ENCODE results near the gene RASGRP2. TPM values are rescaled to one million over a fixed set of nuclear protein-coding genes. Genes with fewer than 3 reads are reported as not detected.
A peak's percentile ranks its signal among the peaks of the same experiment; 100 is the strongest.

RASGRP2 gene
- total RNA-seq, 1 experiment from 2014 or later = not detected

DNA sequence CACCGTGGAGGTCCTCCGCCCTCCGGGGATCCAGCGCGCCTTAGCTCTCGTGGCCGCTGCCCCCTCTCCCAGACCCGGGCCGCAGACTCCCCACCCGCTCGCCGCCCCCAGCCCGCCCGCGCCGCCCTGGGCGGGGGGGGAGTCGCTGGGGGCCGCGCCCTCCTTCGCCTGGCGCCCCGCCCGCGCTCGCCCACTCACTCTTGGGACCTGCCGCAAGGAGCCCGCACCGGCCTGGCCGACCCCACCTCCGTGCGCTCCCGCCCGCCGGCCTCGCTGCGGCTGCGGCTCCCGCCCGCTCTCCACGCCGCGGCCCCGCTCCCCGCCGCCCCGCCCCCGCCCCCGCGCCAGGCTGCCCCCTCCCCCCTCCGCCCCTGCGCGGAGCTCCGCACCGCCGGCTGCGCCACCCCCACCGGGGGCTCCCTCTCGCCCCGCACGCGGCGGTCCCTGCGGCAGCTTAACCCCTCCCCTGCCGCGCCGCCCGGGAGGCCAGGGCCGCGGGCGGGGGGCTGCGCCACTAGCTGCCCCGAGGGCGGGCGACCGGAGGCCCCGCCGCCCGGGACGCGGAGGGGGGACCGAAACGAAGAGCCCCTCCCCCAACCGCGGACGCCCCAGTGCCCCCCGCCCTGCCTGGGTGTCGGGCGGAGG is 724 bp upstream of the RASGRP2 start:
- intact Hi-C loops (cut with micrococcal nuclease) = no loop called here
- no peaks in the 10 kb centered on the region for H3K36me3 Mint-ChIP-seq (ENCODE audit: insufficient read depth, unreplicated experiment)

DNA sequence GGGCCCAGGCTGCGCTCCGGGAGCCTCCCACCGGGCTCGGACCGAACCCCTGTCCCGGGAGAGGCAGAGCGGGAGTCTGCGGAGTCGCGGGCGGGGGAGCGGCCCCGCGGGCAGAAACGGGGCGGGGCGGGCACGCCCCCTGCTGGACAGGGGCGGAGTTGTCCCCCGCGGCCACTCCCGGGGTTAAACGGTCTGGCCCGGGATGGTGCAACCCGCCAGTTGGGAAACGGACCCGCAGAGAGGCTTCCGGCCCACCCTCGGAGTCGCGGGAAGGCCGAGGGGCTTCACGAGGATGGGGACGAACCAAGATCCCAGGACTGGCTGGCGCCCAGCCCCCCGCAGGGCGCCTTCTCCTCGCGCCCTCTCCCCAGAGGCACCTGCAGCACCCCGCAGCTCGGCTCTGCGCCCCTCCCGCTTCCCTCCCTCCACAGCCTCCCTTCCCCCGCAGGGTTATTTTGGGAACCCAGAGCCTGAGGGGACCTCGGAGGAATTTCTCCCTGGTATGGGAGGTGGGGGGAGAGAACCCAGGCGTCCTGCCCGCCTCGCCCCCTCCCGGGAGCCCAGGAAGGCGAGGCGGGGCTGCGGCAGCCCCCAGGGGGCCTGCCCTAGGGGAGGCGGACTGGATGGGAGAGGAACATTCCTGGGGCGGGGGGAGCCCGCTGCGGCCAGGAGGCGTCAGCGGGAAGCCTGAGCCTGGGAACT is 902 bp downstream of the RASGRP2 start:
- peaks cover 55% of the 10 kb centered on the region for H3K27me3 Mint-ChIP-seq (ENCODE audit: insufficient read depth, unreplicated experiment)
- POLR2A ChIA-PET = interaction anchor here (1.2 kb wide), 1 partner anchor 9 kb away, joined by 3 read pairs; no protein-coding TSS in a partner anchor
- no TSS peak for BruUV-seq (replicated peaks)
- H3K4me1 Mint-ChIP-seq (ENCODE audit: insufficient read depth, unreplicated experiment) = peaks cover 8% of the 10 kb centered on the region
- peak overlapping the region; percentile 14 for H3K4me3 Mint-ChIP-seq (ENCODE audit: unreplicated experiment)
- H3K9me3 Mint-ChIP-seq (ENCODE audit: unreplicated experiment) = no peaks in the 10 kb centered on the region
- CTCF ChIA-PET = interaction anchor here (0.6 to 3.6 kb wide), 12 partner anchors 7 to 185 kb away, joined by 3 to 20 read pairs (median 4); partner anchors contain the start of gene PYGM
- no peak overlapping the region for H3K27ac Mint-ChIP-seq (ENCODE audit: low read depth, unreplicated experiment)
- TF ChIP-seq, protein P1, sequence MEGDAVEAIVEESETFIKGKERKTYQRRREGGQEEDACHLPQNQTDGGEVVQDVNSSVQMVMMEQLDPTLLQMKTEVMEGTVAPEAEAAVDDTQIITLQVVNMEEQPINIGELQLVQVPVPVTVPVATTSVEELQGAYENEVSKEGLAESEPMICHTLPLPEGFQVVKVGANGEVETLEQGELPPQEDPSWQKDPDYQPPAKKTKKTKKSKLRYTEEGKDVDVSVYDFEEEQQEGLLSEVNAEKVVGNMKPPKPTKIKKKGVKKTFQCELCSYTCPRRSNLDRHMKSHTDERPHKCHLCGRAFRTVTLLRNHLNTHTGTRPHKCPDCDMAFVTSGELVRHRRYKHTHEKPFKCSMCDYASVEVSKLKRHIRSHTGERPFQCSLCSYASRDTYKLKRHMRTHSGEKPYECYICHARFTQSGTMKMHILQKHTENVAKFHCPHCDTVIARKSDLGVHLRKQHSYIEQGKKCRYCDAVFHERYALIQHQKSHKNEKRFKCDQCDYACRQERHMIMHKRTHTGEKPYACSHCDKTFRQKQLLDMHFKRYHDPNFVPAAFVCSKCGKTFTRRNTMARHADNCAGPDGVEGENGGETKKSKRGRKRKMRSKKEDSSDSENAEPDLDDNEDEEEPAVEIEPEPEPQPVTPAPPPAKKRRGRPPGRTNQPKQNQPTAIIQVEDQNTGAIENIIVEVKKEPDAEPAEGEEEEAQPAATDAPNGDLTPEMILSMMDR (IDR thresholded peaks at IDR 0.05; ENCODE audit: unreplicated experiment) = peak; percentile 93
- peak; percentile 38 for DNase-seq (ENCODE audit: unreplicated experiment)
- H3K36me3 Mint-ChIP-seq (ENCODE audit: insufficient read depth, unreplicated experiment) = no peaks in the 10 kb centered on the region
- intact Hi-C loops (cut with micrococcal nuclease) = no loop called here

More for the DNA sequence above, 724 bp upstream of the RASGRP2 start:
- no TSS peak for BruUV-seq (replicated peaks)
- Mint-ChIP-seq H3K4me1 (ENCODE audit: insufficient read depth, unreplicated experiment) (peaks cover 8% of the 10 kb centered on the region), H3K27ac (ENCODE audit: low read depth, unreplicated experiment) (no peak overlapping the region), H3K27me3 (ENCODE audit: insufficient read depth, unreplicated experiment) (peaks cover 42% of the 10 kb centered on the region), H3K4me3 (ENCODE audit: unreplicated experiment) (no peak overlapping the region), H3K9me3 (ENCODE audit: unreplicated experiment) (no peaks in the 10 kb centered on the region)
- no peak for DNase-seq (ENCODE audit: unreplicated experiment)
- POLR2A ChIA-PET = interaction anchor here (1.2 kb wide), 1 partner anchor 10 kb away, joined by 3 read pairs; no protein-coding TSS in a partner anchor
- TF ChIP-seq, protein P1 (IDR thresholded peaks at IDR 0.05; ENCODE audit: unreplicated experiment) = no peak
- CTCF ChIA-PET = interaction anchor here (0.5 to 1.2 kb wide), 4 partner anchors 9 to 99 kb away, joined by 3 to 4 read pairs (median 4); no protein-coding TSS in a partner anchor

DNA sequence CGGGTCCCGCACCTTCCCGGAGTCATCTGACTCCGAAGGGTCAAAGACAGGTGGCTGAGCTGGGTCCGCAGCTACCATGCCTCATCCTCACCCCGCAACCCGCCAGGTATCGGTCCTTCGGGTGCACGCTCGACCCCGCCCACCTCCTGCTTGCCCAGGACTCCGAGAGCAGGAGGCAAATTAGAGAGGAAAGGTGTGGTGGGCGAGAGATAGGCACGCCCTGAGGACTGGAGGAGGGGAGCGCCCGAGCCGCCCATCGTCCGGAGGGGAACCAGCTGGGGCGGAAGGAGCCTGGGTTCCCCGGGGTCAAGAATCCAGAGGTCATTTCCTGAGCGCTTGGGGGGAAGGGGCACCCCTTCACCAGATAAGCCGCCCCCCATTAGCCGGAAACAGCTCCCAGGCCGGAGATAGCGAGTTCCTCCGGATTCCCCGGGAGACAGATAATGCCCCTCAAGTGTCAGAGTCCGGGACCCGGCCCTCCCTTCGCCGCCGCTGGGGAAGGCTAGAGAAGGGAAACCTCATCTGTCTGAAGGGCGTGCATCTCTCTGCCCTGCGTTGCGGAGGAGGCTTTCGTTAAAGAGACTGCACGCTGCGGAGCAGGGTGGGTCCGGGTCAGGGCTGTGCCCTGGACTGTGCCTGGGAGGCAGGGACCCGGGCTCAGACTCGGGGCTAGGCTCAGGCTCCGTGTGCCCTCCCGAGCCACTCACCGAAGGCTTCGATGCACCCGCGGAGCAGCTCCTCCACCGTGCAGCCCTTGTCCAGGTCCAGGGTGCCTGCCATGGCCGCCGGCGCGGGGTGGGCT is 1.7 kb downstream of the RASGRP2 start:
- H3K9me3 Mint-ChIP-seq (ENCODE audit: unreplicated experiment) = no peaks in the 10 kb centered on the region
- BruUV-seq (replicated peaks) = no TSS peak
- no peak overlapping the region for H3K27ac Mint-ChIP-seq (ENCODE audit: low read depth, unreplicated experiment)
- no peaks in the 10 kb centered on the region for H3K36me3 Mint-ChIP-seq (ENCODE audit: insufficient read depth, unreplicated experiment)
- intact Hi-C loops (cut with micrococcal nuclease) = no loop called here
- CTCF ChIA-PET = interaction anchor here (0.5 to 3.6 kb wide), 14 partner anchors 9 to 947 kb away, joined by 3 to 20 read pairs (median 4); partner anchors contain the start of gene PYGM
- H3K4me1 Mint-ChIP-seq (ENCODE audit: insufficient read depth, unreplicated experiment) = peaks cover 8% of the 10 kb centered on the region
- TF ChIP-seq, protein P1 (IDR thresholded peaks at IDR 0.05; ENCODE audit: unreplicated experiment) = no peak
- DNase-seq (ENCODE audit: unreplicated experiment) = no peak
- peaks cover 57% of the 10 kb centered on the region for H3K27me3 Mint-ChIP-seq (ENCODE audit: insufficient read depth, unreplicated experiment)
- H3K4me3 Mint-ChIP-seq (ENCODE audit: unreplicated experiment) = no peak overlapping the region
- POLR2A ChIA-PET = no interaction called here

Measured in MCF 10A (cell line).